B cell (primary cell): ENCODE results near the gene DENND2C. TPM values are rescaled to one million over a fixed set of nuclear protein-coding genes. Genes with fewer than 3 reads are reported as not detected.

Source experiments
- ATAC-seq: fragments of 200-7000 bp; cut with Tn5 transposase; one replicate; pipeline ENCODE4 v1.10.0; 2021; ENCODE audit warnings: low read depth, mild to moderate bottlenecking, moderate number of reproducible peaks, moderate library complexity
- CTCF ChIA-PET: fragments of 350-600 bp; sonication (Branson Sonifier 250); formaldehyde crosslinking; loops from one replicate; lab custom pipeline; 2021; ENCODE audit warnings: antibody characterized with exemption, inconsistent platforms; lab: Charles Lee
- POLR2A ChIA-PET: fragments of 350-600 bp; sonication (Branson Sonifier 250); formaldehyde crosslinking; loops from one replicate; lab custom pipeline; 2021; ENCODE audit warnings: antibody characterized with exemption; lab: Charles Lee
- DNase-seq: peaks from one replicate; pipeline ENCODE4 v3.0.0; 2013
- H2AFZ ChIP-seq: 2 replicates; pipeline ENCODE4 v1.6.1; 2012; ENCODE audit warnings: mild to moderate bottlenecking, low read depth, low read length; ENCODE audit not compliant: insufficient read depth, poor library complexity, severe bottlenecking
- H3K27ac ChIP-seq, 2 donors: 1 replicate in 1 of 2; 2 replicates in 1 of 2; pipeline ENCODE4 v1.5.1; 2012 to 2013; ENCODE audit warnings: low read length in 2 of 2, mild to moderate bottlenecking in 2 of 2, moderate library complexity in 1 of 2
- H3K27me3 ChIP-seq, 4 experiments: fragments of 200-600 bp in 1 of 4; sonication (generic) in 1 of 4; replicated peaks in 1 of 4; 1 replicate in 2 of 4; 2 replicates in 2 of 4; pipeline versions ENCODE4 v1.6.1 to v1.7.0; 2013 to 2016; ENCODE audit warnings: low read length in 3 of 4, mild to moderate bottlenecking in 2 of 4, mixed read lengths in 1 of 4, moderate library complexity in 1 of 4; ENCODE audit not compliant: insufficient read depth in 4 of 4, control insufficient read depth in 3 of 4; ENCODE audit errors: control extremely low read depth in 1 of 4
- H3K36me3 ChIP-seq, 2 experiments: replicated peaks in 1 of 2; 1 replicate in 1 of 2; 2 replicates in 1 of 2; pipeline versions ENCODE4 v1.6.1 to v1.7.1; 2013; ENCODE audit warnings: low read length in 1 of 2; ENCODE audit not compliant: insufficient read depth in 2 of 2, control insufficient read depth in 1 of 2; ENCODE audit errors: control extremely low read depth in 1 of 2, extremely low read depth in 1 of 2
- H3K4me1 ChIP-seq, 2 donors: fragments of 200-600 bp in 1 of 2; sonication (generic) in 1 of 2; 1 replicate in 1 of 2; 2 replicates in 1 of 2; pipeline versions ENCODE4 v1.5.1 to v1.6.1; 2013 to 2017; ENCODE audit warnings: low read length in 2 of 2; ENCODE audit not compliant: control insufficient read depth in 2 of 2, insufficient read depth in 2 of 2
- H3K4me2 ChIP-seq: replicated peaks from 2 replicates; pipeline ENCODE3; 2012; ENCODE audit warnings: mild to moderate bottlenecking, low read depth, low read length; ENCODE audit not compliant: poor library complexity, severe bottlenecking
- H3K4me3 ChIP-seq, 5 experiments: fragments of 200-600 bp in 1 of 5; sonication (generic) in 1 of 5; 1 replicate in 3 of 5; 2 replicates in 2 of 5; pipeline versions ENCODE4 v1.5.1 to v1.7.0; 2011 to 2016; ENCODE audit warnings: low read length in 4 of 5, mild to moderate bottlenecking in 4 of 5, low read depth in 2 of 5, control low read depth in 1 of 5, moderate library complexity in 1 of 5; ENCODE audit not compliant: insufficient read depth in 1 of 5; ENCODE audit errors: control extremely low read depth in 1 of 5, extremely low read depth in 1 of 5
- H3K79me2 ChIP-seq: fragments of 200-600 bp; sonication (generic); one replicate; pipeline ENCODE4 v1.6.0; 2016; ENCODE audit warnings: low read length; ENCODE audit not compliant: control insufficient read depth, insufficient read depth
- H3K9ac ChIP-seq: fragments of 200-600 bp; sonication (generic); 2 replicates; pipeline ENCODE4 v1.6.1; 2017; ENCODE audit warnings: mild to moderate bottlenecking, low read length, moderate library complexity
- H3K9me3 ChIP-seq, 3 donors: one replicate each; pipeline versions ENCODE4 v1.6.1 to v1.7.1; 2013; ENCODE audit warnings: low read length in 2 of 3; ENCODE audit not compliant: control insufficient read depth in 2 of 3, insufficient read depth in 1 of 3; ENCODE audit errors: control extremely low read depth in 1 of 3
- H4K20me1 ChIP-seq: 2 replicates; pipeline ENCODE4 v1.6.0; 2012; ENCODE audit warnings: mild to moderate bottlenecking, low read length; ENCODE audit not compliant: insufficient read depth, control insufficient read depth, poor library complexity, severe bottlenecking
- H3K27ac Mint-ChIP-seq: one replicate; pipeline ENCODE4 v1.8.0; 2021; ENCODE audit warnings: mixed read lengths
- H3K27me3 Mint-ChIP-seq: one replicate; pipeline ENCODE4 v1.8.0; 2021; ENCODE audit warnings: mixed read lengths
- H3K4me1 Mint-ChIP-seq: one replicate; pipeline ENCODE4 v1.8.0; 2021; ENCODE audit warnings: mixed read lengths
- H3K4me3 Mint-ChIP-seq: one replicate; pipeline ENCODE4 v1.8.0; 2021; ENCODE audit warnings: mixed read lengths
- H3K9me3 Mint-ChIP-seq: one replicate; pipeline ENCODE4 v1.8.0; 2022; ENCODE audit warnings: mixed read lengths; ENCODE audit not compliant: insufficient read depth
- EZH2 ChIP-seq: IDR thresholded peaks from 2 replicates; pipeline ENCODE4 v1.6.1; 2012; ENCODE audit warnings: borderline replicate concordance, low read depth, mild to moderate bottlenecking, moderate library complexity, low read length; ENCODE audit not compliant: insufficient read depth, poor library complexity, severe bottlenecking
- WGBS: methylation state at CpG from one replicate; pipeline ENCODE4 v1.1.5; 2013; ENCODE audit warnings: missing lambda C conversion rate; ENCODE audit not compliant: insufficient coverage; 5-methylcytosine and 5-hydroxymethylcytosine counted together
- intact Hi-C: fragments of 100-400 bp; cut with micrococcal nuclease; formaldehyde crosslinking; loops from one replicate; pipeline ENCODE4 v1.10.0; 2022
- polyA plus RNA-seq: library from polyadenylated mRNA; depleted of rRNA; stranded (reverse); fragments of >200 nt; gene quantifications from 2 replicates; pipeline ENCODE4 v1.2.3, GENCODE V29; 2012
- total RNA-seq, 2 donors: library from RNA; stranded (reverse); fragments of 120-200 nt in 1 of 2; gene quantifications; 1 replicate in 1 of 2; 2 replicates in 1 of 2; pipeline versions ENCODE4 v1.2.3 to v1.2.4, GENCODE V29; 2013 to 2022
- TF ChIP-seq, protein P1 (sequence below): fragments of 200-600 bp; IDR thresholded peaks from one replicate; pipeline ENCODE4 v1.8.0; 2022; ENCODE audit warnings: antibody characterized with exemption, mild to moderate bottlenecking

The DENND2C gene
- total and polyA plus RNA-seq, 2 donors (not counting 1 experiment from before 2014, with no cell fraction given), result 0.18 to 0.76 TPM

DNA sequence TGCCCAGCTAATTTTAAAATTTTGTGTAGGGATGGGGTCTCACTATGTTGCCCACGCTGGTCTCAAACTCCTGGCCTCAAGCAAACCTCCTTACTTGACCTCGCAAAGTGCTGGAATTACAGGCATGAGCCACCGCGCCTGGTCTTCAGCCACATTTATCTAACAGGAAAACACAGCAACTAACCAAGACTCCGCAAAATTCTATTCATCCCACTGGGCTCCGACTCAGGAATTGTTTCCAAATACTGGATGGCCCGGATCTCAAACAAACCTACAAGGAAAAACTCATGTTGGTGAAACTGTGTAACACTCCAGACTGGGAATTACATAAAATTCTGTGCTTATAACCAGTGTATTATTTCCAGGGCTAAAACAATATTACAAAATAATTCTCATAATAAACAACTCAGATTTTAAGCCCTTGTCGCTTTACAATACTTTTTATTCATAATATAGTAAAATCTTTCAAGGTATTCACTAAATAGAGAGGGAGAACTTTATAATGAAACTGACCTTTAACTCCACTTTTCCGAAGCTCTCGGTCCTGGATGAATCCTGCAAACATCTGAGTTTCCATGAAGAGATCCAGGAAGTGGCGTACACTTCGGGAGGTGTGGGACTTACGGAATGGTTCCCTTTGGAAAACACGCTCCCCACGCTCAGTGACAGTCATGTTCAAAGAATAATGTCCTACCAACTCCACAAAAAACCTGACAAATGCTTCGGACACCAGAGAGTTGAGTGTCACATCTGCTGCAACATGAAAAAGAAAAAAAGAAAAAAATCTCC, 82.5 kb downstream of the DENND2C start:
- no peaks in the 10 kb centered on the region for H3K36me3 ChIP-seq
- ATAC-seq (no peak), DNase-seq (no peak)
- no peak overlapping the region for H3K27ac ChIP-seq
- peaks cover 0 to under 1% of the 10 kb centered on the region in 2 donors for H3K4me1 ChIP-seq
- no peaks in the 10 kb centered on the region for H3K79me2 ChIP-seq
- H3K9me3 Mint-ChIP-seq, result no peaks in the 10 kb centered on the region
- no peak overlapping the region for H2AFZ ChIP-seq
- 96% methylated on average over 11 of the region's 16 CpGs for WGBS
- no peaks in the 10 kb centered on the region for H4K20me1 ChIP-seq
- no peak for TF ChIP-seq EZH2
- TF ChIP-seq, protein P1, sequence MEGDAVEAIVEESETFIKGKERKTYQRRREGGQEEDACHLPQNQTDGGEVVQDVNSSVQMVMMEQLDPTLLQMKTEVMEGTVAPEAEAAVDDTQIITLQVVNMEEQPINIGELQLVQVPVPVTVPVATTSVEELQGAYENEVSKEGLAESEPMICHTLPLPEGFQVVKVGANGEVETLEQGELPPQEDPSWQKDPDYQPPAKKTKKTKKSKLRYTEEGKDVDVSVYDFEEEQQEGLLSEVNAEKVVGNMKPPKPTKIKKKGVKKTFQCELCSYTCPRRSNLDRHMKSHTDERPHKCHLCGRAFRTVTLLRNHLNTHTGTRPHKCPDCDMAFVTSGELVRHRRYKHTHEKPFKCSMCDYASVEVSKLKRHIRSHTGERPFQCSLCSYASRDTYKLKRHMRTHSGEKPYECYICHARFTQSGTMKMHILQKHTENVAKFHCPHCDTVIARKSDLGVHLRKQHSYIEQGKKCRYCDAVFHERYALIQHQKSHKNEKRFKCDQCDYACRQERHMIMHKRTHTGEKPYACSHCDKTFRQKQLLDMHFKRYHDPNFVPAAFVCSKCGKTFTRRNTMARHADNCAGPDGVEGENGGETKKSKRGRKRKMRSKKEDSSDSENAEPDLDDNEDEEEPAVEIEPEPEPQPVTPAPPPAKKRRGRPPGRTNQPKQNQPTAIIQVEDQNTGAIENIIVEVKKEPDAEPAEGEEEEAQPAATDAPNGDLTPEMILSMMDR, result no peak
- CTCF ChIA-PET, result no interaction called here
- intact Hi-C loops, result no loop called here
- POLR2A ChIA-PET, result no interaction called here
- H3K27me3 Mint-ChIP-seq, result peaks cover 21% of the 10 kb centered on the region
- no peak overlapping the region for H3K27ac Mint-ChIP-seq
- H3K9ac ChIP-seq, result no peak overlapping the region
- no peak overlapping the region for H3K4me2 ChIP-seq
- no peaks in the 10 kb centered on the region for H3K9me3 ChIP-seq
- peaks cover 0 to 4% (median 2%) of the 10 kb centered on the region in 4 experiments for H3K27me3 ChIP-seq
- H3K4me1 Mint-ChIP-seq, result no peaks in the 10 kb centered on the region
- no peak overlapping the region for H3K4me3 Mint-ChIP-seq
- no peak overlapping the region for H3K4me3 ChIP-seq

- ChIA-PET CTCF (no interaction called here), POLR2A (no interaction called here)
- WGBS, result 100% methylated on average over 3 of the region's 5 CpGs
- TF ChIP-seq, protein P1, result no peak
- TF ChIP-seq EZH2, result no peak
- Histone ChIP-seq H3K4me3 (no peak overlapping the region), H3K9me3 (peaks cover 0 to 6% (median 0%) of the 10 kb centered on the region in 3 donors), H3K79me2 (no peaks in the 10 kb centered on the region), H3K27ac (no peak overlapping the region), H3K4me1 (peaks cover 7 to 8% of the 10 kb centered on the region in 2 donors), H2AFZ (no peak overlapping the region), H3K9ac (no peak overlapping the region), H3K36me3 (no peaks in the 10 kb centered on the region), H3K27me3 (peaks cover 0 to 4% (median 2%) of the 10 kb centered on the region in 4 experiments), H3K4me2 (no peak overlapping the region), H4K20me1 (no peaks in the 10 kb centered on the region)
- Mint-ChIP-seq H3K4me3 (no peak overlapping the region), H3K4me1 (peaks cover 7% of the 10 kb centered on the region), H3K27me3 (peaks cover 21% of the 10 kb centered on the region), H3K9me3 (no peaks in the 10 kb centered on the region), H3K27ac (no peak overlapping the region)
- DNase-seq (no peak), ATAC-seq (no peak)
- intact Hi-C loops, result no loop called here
These were observed 83.3 kb downstream of the DENND2C start for GRCh38 chr1:114586513-114587047.
